GM06990 (cell line): ENCODE data around the gene NLGN4X.

Experiments used
- DNase-seq: peaks from one replicate; pipeline ENCODE4 v3.0.0-alpha.2; 2011; ENCODE audit not compliant: insufficient read length; ENCODE audit errors: extremely low read depth
- H3K27me3 ChIP-seq: replicated peaks from 2 replicates; pipeline ENCODE4 v1.6.0; 2011; ENCODE audit warnings: low read length; ENCODE audit not compliant: control insufficient read depth, insufficient read depth
- H3K36me3 ChIP-seq: 2 replicates; pipeline ENCODE4 v1.5.1; 2011; ENCODE audit warnings: low read length; ENCODE audit not compliant: control insufficient read depth, insufficient read depth
- H3K4me3 ChIP-seq: replicated peaks from 2 replicates; pipeline ENCODE4 v1.5.1; 2011; ENCODE audit warnings: low read depth, mild to moderate bottlenecking, control low read depth, low read length
- CTCF ChIP-seq: IDR thresholded peaks from 2 replicates; pipeline ENCODE4 v1.5.1; 2011; ENCODE audit warnings: low read length, control low read depth, mild to moderate bottlenecking, inconsistent platforms; ENCODE audit not compliant: insufficient read depth, poor library complexity, severe bottlenecking

The NLGN4X gene

GRCh38 chrX:5991393-5991792 is 237.3 kb downstream of the NLGN4X start:
- TF ChIP-seq CTCF, result no peak

GRCh38 chrX:5979338-5979737 is 249.3 kb downstream of the NLGN4X start:
- TF ChIP-seq CTCF, result no peak
- no peak overlapping the region for H3K4me3 ChIP-seq
- H3K36me3 ChIP-seq, result no peaks in the 10 kb centered on the region
- DNase-seq, result no peak
- H3K27me3 ChIP-seq, result no peaks in the 10 kb centered on the region

More at GRCh38 chrX:5991393-5991792, 237.3 kb downstream of the NLGN4X start:
- no peaks in the 10 kb centered on the region for H3K36me3 ChIP-seq
- DNase-seq, result no peak
- no peak overlapping the region for H3K4me3 ChIP-seq
- H3K27me3 ChIP-seq, result no peaks in the 10 kb centered on the region

GRCh38 chrX:5976332-5976731 is 252.3 kb downstream of the NLGN4X start:
- H3K4me3 ChIP-seq, result no peak overlapping the region
- H3K27me3 ChIP-seq, result no peaks in the 10 kb centered on the region
- no peaks in the 10 kb centered on the region for H3K36me3 ChIP-seq
- no peak for TF ChIP-seq CTCF
- no peak for DNase-seq

- H3K36me3 ChIP-seq, result no peaks in the 10 kb centered on the region
- H3K27me3 ChIP-seq, result no peaks in the 10 kb centered on the region
- DNase-seq, result no peak
- no peak for TF ChIP-seq CTCF
- H3K4me3 ChIP-seq, result no peak overlapping the region
These were observed 257.4 kb downstream of the NLGN4X start for GRCh38 chrX:5971300-5971699.

- no peak for TF ChIP-seq CTCF
- Histone ChIP-seq H3K27me3 (no peaks in the 10 kb centered on the region), H3K4me3 (no peak overlapping the region), H3K36me3 (no peaks in the 10 kb centered on the region)
- DNase-seq, result no peak
These were observed 263.3 kb downstream of the NLGN4X start for GRCh38 chrX:5965406-5965805.

- no peak overlapping the region for H3K4me3 ChIP-seq
- no peaks in the 10 kb centered on the region for H3K27me3 ChIP-seq
- TF ChIP-seq CTCF, result no peak
- H3K36me3 ChIP-seq, result no peaks in the 10 kb centered on the region
- no peak for DNase-seq
These were observed 269.4 kb downstream of the NLGN4X start for GRCh38 chrX:5959286-5959685.
